ENCODE measurements around the gene HASPIN. TPM values are rescaled to one million over a fixed set of nuclear protein-coding genes. Genes with fewer than 3 reads are reported as not detected.

HASPIN gene
- total and polyA plus RNA-seq, 2 of the 8 experiments (the other 6 are each of a cell fraction or from before 2014, with no cell fraction given) = 7.8 to 29.5 TPM

DNA sequence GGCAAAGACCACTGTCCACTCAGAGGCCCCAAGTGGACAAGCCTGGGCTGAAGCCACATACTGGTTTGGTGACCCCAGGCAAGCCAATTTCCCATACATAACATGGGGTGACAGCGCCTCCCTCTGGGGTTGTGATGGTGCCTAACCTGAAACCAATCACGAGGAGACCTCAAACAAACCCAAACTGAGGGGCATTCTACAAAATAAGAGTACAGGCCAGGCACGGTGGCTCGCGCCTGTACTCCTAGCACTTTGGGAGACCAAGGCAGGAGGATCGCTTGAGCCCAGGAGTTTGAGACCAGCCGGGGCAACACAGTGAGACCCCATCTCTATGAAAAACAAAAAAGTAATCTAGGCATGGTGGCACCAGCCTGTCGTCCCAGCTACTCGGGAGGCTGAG, 31.4 kb upstream of the HASPIN start:
- no peak overlapping the region for H3K4ac ChIP-seq (replicated peaks; ENCODE audit: insufficient read length, low read depth, low read length)
- no peak overlapping the region for H2BK12ac ChIP-seq (ENCODE audit: low read depth, low read length)
- ChIA-PET POLR2A (ENCODE audit: partially characterized antibody) (no interaction called here), CTCF (ENCODE audit: partially characterized antibody) (interaction anchor here (0.7 to 3.3 kb wide), 14 partner anchors 9 to 97 kb away, joined by 3 to 29 read pairs (median 5); partner anchors contain the start of genes EMC6 and TAX1BP3)
- 85% methylated on average over 9 of the region's 9 CpGs; no CpG with 5 or more reads in 1 of the 2 experiments for WGBS, 2 experiments (ENCODE audit: extremely low coverage in 1 of 2, insufficient coverage in 1 of 2, insufficient read length in 1 of 2, insufficient replicate concordance in 2 of 2, low coverage in 1 of 2, low lambda C conversion rate in 2 of 2, missing lambda C conversion rate in 1 of 2)
- H3K56ac ChIP-seq (replicated peaks; ENCODE audit: insufficient read length, low read depth, low read length) = no peak overlapping the region
- H2AFZ ChIP-seq (ENCODE audit: low read length) = no peak overlapping the region
- no peak overlapping the region for H2BK120ac ChIP-seq (replicated peaks; ENCODE audit: low read depth, low read length)
- H4K8ac ChIP-seq (ENCODE audit: extremely low read depth, insufficient read depth, low read length) = no peak overlapping the region
- H3K9ac ChIP-seq (replicated peaks in 1 of 4; ENCODE audit: extremely low read depth in 1 of 4, low read depth in 3 of 4, low read length in 3 of 4) = no peak overlapping the region; a peak in 1 of 7 replicates
- H3K23me2 ChIP-seq (ENCODE audit: low read depth, low read length) = peaks cover 9% of the 10 kb centered on the region; the same call in 1 of the 2 replicates
- FAIRE-seq (no peak), DNase-seq (ENCODE audit: low read depth in 1 of 2, low spot score in 2 of 2) (peak in 1 of 2 experiments; percentile 59)
- H4K20me1 ChIP-seq (replicated peaks in 1 of 2; ENCODE audit: control insufficient read depth in 1 of 2, insufficient read depth in 2 of 2, low read length in 2 of 2) = peaks cover 0 to 8% of the 10 kb centered on the region in 2 experiments
- H3K4me3 ChIP-seq (ENCODE audit: extremely low read depth in 1 of 4, insufficient read depth in 2 of 4, low read depth in 3 of 4, low read length in 4 of 4) = no peak overlapping the region
- no peak overlapping the region for H3K4me2 ChIP-seq (ENCODE audit: insufficient read depth in 1 of 2, low read depth in 2 of 2, low read length in 2 of 2)
- H3K27me3 ChIP-seq (replicated peaks in 1 of 4; ENCODE audit: control insufficient read depth in 3 of 4, extremely low read depth in 1 of 4, insufficient read depth in 3 of 4, low read length in 3 of 4) = peaks cover 0 to 22% (median 13%) of the 10 kb centered on the region in 4 experiments; a peak in 6 of 7 replicates
- H3K14ac ChIP-seq (ENCODE audit: insufficient read length) = no peak overlapping the region
- H2AK5ac ChIP-seq (ENCODE audit: low read depth, low read length) = no peak overlapping the region
- no peaks in the 10 kb centered on the region for H3K79me2 ChIP-seq (ENCODE audit: control insufficient read depth in 1 of 2, insufficient read depth in 2 of 2, low read length in 2 of 2)
- no peak overlapping the region for H3K23ac ChIP-seq (ENCODE audit: insufficient read length)
- H4K91ac ChIP-seq (replicated peaks; ENCODE audit: insufficient read length, low read length) = no peak overlapping the region
- H3K18ac ChIP-seq (ENCODE audit: extremely low read depth, low read length) = no peak overlapping the region
- H2BK15ac ChIP-seq (ENCODE audit: low read length) = no peak overlapping the region
- H3K27ac ChIP-seq (ENCODE audit: low read depth, low read length) = no peak overlapping the region
- no peaks in the 10 kb centered on the region for H3K36me3 ChIP-seq (ENCODE audit: control insufficient read depth in 2 of 4, insufficient read depth in 4 of 4, low read length in 3 of 4)
- H4K5ac ChIP-seq (ENCODE audit: insufficient read length, low read depth, low read length) = no peak overlapping the region
- no peak overlapping the region for H2BK5ac ChIP-seq (ENCODE audit: low read depth, low read length)
- no peaks in the 10 kb centered on the region for H3K79me1 ChIP-seq (ENCODE audit: low read depth, low read length)
- no peak overlapping the region for H2BK20ac ChIP-seq (ENCODE audit: low read length)
- H3K9me3 ChIP-seq (ENCODE audit: insufficient read depth in 2 of 2, low read depth in 1 of 2, low read length in 1 of 2) = no peaks in the 10 kb centered on the region
- peaks cover 0 to 14% (median 8%) of the 10 kb centered on the region in 4 experiments; a peak in 5 of 7 replicates for H3K4me1 ChIP-seq (replicated peaks in 1 of 4; ENCODE audit: control insufficient read depth in 3 of 4, insufficient read depth in 4 of 4, low read length in 3 of 4)
- peak; percentile 46 to 72 for TF ChIP-seq RAD21 (IDR thresholded peaks at IDR 0.05 in 1 of 2, conservative IDR thresholded peaks at IDR 0.05 in 1 of 2; ENCODE audit: low read depth in 2 of 2, low read length in 2 of 2)
- no peak for TF ChIP-seq SIX5 (IDR thresholded peaks at IDR 0.05; ENCODE audit: low read depth, low read length)
- TF ChIP-seq, protein P1, sequence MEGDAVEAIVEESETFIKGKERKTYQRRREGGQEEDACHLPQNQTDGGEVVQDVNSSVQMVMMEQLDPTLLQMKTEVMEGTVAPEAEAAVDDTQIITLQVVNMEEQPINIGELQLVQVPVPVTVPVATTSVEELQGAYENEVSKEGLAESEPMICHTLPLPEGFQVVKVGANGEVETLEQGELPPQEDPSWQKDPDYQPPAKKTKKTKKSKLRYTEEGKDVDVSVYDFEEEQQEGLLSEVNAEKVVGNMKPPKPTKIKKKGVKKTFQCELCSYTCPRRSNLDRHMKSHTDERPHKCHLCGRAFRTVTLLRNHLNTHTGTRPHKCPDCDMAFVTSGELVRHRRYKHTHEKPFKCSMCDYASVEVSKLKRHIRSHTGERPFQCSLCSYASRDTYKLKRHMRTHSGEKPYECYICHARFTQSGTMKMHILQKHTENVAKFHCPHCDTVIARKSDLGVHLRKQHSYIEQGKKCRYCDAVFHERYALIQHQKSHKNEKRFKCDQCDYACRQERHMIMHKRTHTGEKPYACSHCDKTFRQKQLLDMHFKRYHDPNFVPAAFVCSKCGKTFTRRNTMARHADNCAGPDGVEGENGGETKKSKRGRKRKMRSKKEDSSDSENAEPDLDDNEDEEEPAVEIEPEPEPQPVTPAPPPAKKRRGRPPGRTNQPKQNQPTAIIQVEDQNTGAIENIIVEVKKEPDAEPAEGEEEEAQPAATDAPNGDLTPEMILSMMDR (IDR thresholded peaks at IDR 0.05; ENCODE audit: control extremely low read depth in 1 of 3, insufficient read depth in 1 of 3, low read depth in 1 of 3, low read length in 3 of 3) = peak; percentile 51 to 61 (median 60)
- TF ChIP-seq, protein P2, sequence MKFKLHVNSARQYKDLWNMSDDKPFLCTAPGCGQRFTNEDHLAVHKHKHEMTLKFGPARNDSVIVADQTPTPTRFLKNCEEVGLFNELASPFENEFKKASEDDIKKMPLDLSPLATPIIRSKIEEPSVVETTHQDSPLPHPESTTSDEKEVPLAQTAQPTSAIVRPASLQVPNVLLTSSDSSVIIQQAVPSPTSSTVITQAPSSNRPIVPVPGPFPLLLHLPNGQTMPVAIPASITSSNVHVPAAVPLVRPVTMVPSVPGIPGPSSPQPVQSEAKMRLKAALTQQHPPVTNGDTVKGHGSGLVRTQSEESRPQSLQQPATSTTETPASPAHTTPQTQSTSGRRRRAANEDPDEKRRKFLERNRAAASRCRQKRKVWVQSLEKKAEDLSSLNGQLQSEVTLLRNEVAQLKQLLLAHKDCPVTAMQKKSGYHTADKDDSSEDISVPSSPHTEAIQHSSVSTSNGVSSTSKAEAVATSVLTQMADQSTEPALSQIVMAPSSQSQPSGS (IDR thresholded peaks at IDR 0.05; ENCODE audit: low read length) = no peak
- TF ChIP-seq, protein P3, sequence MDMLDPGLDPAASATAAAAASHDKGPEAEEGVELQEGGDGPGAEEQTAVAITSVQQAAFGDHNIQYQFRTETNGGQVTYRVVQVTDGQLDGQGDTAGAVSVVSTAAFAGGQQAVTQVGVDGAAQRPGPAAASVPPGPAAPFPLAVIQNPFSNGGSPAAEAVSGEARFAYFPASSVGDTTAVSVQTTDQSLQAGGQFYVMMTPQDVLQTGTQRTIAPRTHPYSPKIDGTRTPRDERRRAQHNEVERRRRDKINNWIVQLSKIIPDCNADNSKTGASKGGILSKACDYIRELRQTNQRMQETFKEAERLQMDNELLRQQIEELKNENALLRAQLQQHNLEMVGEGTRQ (IDR thresholded peaks at IDR 0.05; ENCODE audit: low read length) = no peak
- TF ChIP-seq EP300 (IDR thresholded peaks at IDR 0.05; ENCODE audit: borderline replicate concordance in 1 of 2, low read depth in 2 of 2, low read length in 2 of 2) = no peak
- no peak for TF ChIP-seq SIRT6 (IDR thresholded peaks at IDR 0.05; ENCODE audit: low read length)

Measured in H1 (cell line).